ENCODE results near the gene FGFR2. TPM values are rescaled to one million over a fixed set of nuclear protein-coding genes. Genes with fewer than 3 reads are reported as not detected.

FGFR2 gene
- polyA plus RNA-seq, 1 donor from 2014 or later: 14.8 TPM

DNA sequence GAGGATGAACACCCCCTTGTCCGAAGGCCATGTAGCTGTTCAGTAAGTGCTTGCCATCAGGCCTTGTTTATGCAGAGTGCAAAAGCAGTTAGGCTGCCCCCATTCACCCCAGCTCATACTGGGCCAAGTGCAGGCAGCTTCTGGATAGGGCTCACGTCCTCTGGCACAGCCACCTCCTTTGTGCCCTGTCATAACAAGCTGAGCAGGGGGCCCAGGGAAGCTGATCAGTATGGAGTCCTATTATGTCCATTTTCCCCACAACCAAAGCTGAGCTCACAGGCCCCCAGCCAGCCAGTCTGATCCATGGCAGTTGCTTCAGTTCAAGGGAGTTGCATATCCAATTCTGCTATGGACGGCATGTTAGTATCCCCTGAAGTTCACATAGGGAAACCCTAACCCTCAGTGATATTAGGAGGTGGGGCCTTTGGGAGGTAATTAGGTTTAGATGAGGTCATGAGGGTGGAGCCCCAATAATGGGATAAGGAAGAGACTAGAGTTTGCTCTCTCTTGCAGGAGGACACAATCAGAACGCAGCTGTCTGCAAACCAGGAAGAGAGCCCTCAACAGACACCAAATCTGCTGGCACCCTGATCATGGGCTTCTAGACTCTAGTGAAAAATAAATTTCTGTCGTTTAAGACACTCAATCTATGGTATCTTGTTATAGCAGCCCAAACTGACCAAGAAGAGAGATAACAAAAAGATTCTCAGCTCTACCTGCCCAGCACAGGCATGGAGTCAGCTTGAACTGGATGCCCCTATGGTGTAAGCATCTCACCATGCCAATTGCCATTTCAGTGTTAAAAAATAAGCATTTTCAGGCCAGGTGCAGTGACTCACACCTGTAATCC is 155.9 kb downstream of the FGFR2 start:
- no peaks in the 10 kb centered on the region for H3F3A ChIP-seq (ENCODE audit: insufficient read depth, low read length, poor library complexity, severe bottlenecking)
- no peaks in the 10 kb centered on the region for H3K9me3 ChIP-seq (ENCODE audit: low read length)
- TF ChIP-seq MXI1 (conservative IDR thresholded peaks at IDR 0.05; ENCODE audit: poor library complexity, severe bottlenecking) (no peak), RAD21 (conservative IDR thresholded peaks at IDR 0.05) (no peak), EZH2 (IDR thresholded peaks at IDR 0.05; ENCODE audit: borderline replicate concordance, insufficient read depth, low read length, poor library complexity, severe bottlenecking) (no peak), TAF1 (IDR thresholded peaks at IDR 0.05; ENCODE audit: low read depth) (no peak), EP300 (conservative IDR thresholded peaks at IDR 0.05; ENCODE audit: poor library complexity, severe bottlenecking) (no peak), POLR2AphosphoS5 (IDR thresholded peaks at IDR 0.05) (no peak), SMC3 (conservative IDR thresholded peaks at IDR 0.05; ENCODE audit: poor library complexity) (no peak)
- TF ChIP-seq, protein P1, sequence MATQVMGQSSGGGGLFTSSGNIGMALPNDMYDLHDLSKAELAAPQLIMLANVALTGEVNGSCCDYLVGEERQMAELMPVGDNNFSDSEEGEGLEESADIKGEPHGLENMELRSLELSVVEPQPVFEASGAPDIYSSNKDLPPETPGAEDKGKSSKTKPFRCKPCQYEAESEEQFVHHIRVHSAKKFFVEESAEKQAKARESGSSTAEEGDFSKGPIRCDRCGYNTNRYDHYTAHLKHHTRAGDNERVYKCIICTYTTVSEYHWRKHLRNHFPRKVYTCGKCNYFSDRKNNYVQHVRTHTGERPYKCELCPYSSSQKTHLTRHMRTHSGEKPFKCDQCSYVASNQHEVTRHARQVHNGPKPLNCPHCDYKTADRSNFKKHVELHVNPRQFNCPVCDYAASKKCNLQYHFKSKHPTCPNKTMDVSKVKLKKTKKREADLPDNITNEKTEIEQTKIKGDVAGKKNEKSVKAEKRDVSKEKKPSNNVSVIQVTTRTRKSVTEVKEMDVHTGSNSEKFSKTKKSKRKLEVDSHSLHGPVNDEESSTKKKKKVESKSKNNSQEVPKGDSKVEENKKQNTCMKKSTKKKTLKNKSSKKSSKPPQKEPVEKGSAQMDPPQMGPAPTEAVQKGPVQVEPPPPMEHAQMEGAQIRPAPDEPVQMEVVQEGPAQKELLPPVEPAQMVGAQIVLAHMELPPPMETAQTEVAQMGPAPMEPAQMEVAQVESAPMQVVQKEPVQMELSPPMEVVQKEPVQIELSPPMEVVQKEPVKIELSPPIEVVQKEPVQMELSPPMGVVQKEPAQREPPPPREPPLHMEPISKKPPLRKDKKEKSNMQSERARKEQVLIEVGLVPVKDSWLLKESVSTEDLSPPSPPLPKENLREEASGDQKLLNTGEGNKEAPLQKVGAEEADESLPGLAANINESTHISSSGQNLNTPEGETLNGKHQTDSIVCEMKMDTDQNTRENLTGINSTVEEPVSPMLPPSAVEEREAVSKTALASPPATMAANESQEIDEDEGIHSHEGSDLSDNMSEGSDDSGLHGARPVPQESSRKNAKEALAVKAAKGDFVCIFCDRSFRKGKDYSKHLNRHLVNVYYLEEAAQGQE (IDR thresholded peaks at IDR 0.05; ENCODE audit: borderline replicate concordance): no peak
- TF ChIP-seq, protein P2, sequence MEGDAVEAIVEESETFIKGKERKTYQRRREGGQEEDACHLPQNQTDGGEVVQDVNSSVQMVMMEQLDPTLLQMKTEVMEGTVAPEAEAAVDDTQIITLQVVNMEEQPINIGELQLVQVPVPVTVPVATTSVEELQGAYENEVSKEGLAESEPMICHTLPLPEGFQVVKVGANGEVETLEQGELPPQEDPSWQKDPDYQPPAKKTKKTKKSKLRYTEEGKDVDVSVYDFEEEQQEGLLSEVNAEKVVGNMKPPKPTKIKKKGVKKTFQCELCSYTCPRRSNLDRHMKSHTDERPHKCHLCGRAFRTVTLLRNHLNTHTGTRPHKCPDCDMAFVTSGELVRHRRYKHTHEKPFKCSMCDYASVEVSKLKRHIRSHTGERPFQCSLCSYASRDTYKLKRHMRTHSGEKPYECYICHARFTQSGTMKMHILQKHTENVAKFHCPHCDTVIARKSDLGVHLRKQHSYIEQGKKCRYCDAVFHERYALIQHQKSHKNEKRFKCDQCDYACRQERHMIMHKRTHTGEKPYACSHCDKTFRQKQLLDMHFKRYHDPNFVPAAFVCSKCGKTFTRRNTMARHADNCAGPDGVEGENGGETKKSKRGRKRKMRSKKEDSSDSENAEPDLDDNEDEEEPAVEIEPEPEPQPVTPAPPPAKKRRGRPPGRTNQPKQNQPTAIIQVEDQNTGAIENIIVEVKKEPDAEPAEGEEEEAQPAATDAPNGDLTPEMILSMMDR (IDR thresholded peaks at IDR 0.05; ENCODE audit: poor library complexity, severe bottlenecking): no peak
- H3K27me3 ChIP-seq (ENCODE audit: insufficient read depth, low read depth, low read length): peaks cover 3% of the 10 kb centered on the region
- no peak overlapping the region for H2AFZ ChIP-seq (ENCODE audit: low read depth, low read length)
- H3K36me3 ChIP-seq (ENCODE audit: insufficient read depth, low read length): no peaks in the 10 kb centered on the region
- H3K79me2 ChIP-seq (replicated peaks; ENCODE audit: insufficient read depth, low read length): no peaks in the 10 kb centered on the region
- no peaks in the 10 kb centered on the region for H4K20me1 ChIP-seq (ENCODE audit: insufficient read depth)
- no peak overlapping the region for H3K27ac ChIP-seq (ENCODE audit: low read length)
- no peak overlapping the region for H3K4me3 ChIP-seq (ENCODE audit: low read length)
- H3K4me2 ChIP-seq (ENCODE audit: low read length): no peak overlapping the region
- H3K9ac ChIP-seq (ENCODE audit: low read length): no peak overlapping the region
- H3K9me2 ChIP-seq (ENCODE audit: insufficient read depth, low read length): no peaks in the 10 kb centered on the region

DNA sequence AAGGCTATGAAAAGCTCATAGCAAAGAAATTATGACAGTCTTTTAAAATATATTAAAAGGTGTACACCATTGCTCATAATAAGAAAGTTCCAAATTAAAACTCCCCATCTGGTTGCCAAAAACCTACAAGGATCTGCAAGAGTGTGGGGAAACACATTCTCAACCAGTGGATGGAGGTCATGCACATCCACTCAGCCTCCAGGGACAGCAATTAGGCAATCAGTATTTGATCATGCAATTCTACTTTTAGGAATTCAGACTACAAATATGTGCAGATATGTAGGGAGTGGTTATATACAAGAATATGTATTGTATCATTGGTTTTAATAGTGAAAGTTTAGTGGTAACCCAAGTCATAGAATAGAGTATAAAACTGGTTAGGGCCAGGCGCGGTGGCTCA is 157.8 kb downstream of the FGFR2 start:
- no peak overlapping the region for H3K27ac ChIP-seq (ENCODE audit: low read length)
- H3K9me3 ChIP-seq (ENCODE audit: low read length): no peaks in the 10 kb centered on the region
- H2AFZ ChIP-seq (ENCODE audit: low read depth, low read length): no peak overlapping the region
- no peak overlapping the region for H3K4me3 ChIP-seq (ENCODE audit: low read length)
- no peaks in the 10 kb centered on the region for H4K20me1 ChIP-seq (ENCODE audit: insufficient read depth)
- no peaks in the 10 kb centered on the region for H3F3A ChIP-seq (ENCODE audit: insufficient read depth, low read length, poor library complexity, severe bottlenecking)
- H3K9me2 ChIP-seq (ENCODE audit: insufficient read depth, low read length): no peaks in the 10 kb centered on the region
- H3K4me2 ChIP-seq (ENCODE audit: low read length): no peak overlapping the region
- H3K79me2 ChIP-seq (replicated peaks; ENCODE audit: insufficient read depth, low read length): no peaks in the 10 kb centered on the region
- H3K27me3 ChIP-seq (ENCODE audit: insufficient read depth, low read depth, low read length): peaks cover 3% of the 10 kb centered on the region
- TF ChIP-seq, protein P1 (IDR thresholded peaks at IDR 0.05; ENCODE audit: borderline replicate concordance): no peak
- H3K36me3 ChIP-seq (ENCODE audit: insufficient read depth, low read length): no peaks in the 10 kb centered on the region
- no peak overlapping the region for H3K9ac ChIP-seq (ENCODE audit: low read length)
